Keratinocyte (primary cell): ENCODE data around the gene ADARB2.

Experiments used
- EZH2 ChIP-seq: IDR thresholded peaks from one replicate; pipeline ENCODE4 v1.6.1; 2012; ENCODE audit warnings: inconsistent platforms, mild to moderate bottlenecking, low read length, moderate library complexity
- TF ChIP-seq, protein P1 (sequence below), 3 experiments: IDR thresholded peaks in 1 of 3; conservative IDR thresholded peaks in 1 of 3; optimal IDR thresholded peaks in 1 of 3; 2 replicates in 2 of 3; 3 replicates in 1 of 3; pipeline versions ENCODE3 to v1.5.1; 2011; ENCODE audit warnings: low read length in 3 of 3, mild to moderate bottlenecking in 3 of 3, moderate library complexity in 2 of 3, control low read depth in 1 of 3, inconsistent platforms in 1 of 3; ENCODE audit not compliant: insufficient read depth in 2 of 3; ENCODE audit errors: extremely low read depth in 1 of 3

DNA sequence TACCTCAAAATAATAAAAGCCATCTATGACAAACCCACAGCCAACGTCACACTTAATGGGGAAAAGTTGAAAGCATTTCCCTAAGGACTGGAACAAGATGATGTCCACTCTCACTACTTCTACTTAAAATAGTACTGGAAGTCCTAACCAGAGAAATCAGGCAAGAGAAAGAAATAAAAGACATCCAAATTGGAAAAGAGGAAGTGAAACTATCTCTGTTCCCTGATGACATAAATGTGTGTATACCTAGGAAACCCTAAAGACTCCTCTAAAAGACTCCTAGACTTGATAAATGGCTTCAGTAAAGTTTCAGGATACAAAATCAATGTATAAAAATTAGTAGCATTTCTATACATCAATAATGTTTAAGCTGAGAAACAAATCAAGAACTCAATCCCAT lies 367.0 kb downstream of the ADARB2 start:
- TF ChIP-seq, protein P1, sequence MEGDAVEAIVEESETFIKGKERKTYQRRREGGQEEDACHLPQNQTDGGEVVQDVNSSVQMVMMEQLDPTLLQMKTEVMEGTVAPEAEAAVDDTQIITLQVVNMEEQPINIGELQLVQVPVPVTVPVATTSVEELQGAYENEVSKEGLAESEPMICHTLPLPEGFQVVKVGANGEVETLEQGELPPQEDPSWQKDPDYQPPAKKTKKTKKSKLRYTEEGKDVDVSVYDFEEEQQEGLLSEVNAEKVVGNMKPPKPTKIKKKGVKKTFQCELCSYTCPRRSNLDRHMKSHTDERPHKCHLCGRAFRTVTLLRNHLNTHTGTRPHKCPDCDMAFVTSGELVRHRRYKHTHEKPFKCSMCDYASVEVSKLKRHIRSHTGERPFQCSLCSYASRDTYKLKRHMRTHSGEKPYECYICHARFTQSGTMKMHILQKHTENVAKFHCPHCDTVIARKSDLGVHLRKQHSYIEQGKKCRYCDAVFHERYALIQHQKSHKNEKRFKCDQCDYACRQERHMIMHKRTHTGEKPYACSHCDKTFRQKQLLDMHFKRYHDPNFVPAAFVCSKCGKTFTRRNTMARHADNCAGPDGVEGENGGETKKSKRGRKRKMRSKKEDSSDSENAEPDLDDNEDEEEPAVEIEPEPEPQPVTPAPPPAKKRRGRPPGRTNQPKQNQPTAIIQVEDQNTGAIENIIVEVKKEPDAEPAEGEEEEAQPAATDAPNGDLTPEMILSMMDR (optimal IDR thresholded peaks at IDR 0.05 in 1 of 3, IDR thresholded peaks at IDR 0.05 in 1 of 3, conservative IDR thresholded peaks at IDR 0.05 in 1 of 3; ENCODE audit: extremely low read depth in 1 of 3, insufficient read depth in 2 of 3, low read length in 3 of 3) = no peak
- no peak for TF ChIP-seq EZH2
